ENCODE results near the gene GNG11.

The GNG11 gene

DNA sequence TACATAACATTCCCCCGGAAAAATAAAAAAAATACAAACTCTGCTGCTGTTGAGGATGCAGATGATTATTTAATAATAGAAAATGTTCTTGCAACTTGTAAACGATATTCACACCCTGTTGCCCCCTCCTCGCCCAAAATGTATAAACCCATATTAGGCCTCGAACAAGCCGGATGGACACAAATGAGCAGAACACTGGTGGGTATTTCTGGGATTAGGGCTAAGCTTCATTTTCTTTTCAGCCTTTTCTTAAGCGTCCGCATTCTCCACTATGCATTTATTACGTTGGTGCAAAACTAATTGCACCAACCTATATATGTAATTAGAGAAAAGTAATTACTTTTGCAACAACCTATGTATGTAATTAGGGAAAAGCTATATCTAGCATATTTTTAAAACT is 349 bp upstream of the GNG11 start:
- in situ Hi-C loops (cut with MboI; ENCODE audit: low pct_unique_long_range_greater_than_20kb, low sequenced_read_pairs, unreplicated experiment), result no loop called here
- no peak for DNase-seq (ENCODE audit: low spot score)
- TF ChIP-seq, protein P1, sequence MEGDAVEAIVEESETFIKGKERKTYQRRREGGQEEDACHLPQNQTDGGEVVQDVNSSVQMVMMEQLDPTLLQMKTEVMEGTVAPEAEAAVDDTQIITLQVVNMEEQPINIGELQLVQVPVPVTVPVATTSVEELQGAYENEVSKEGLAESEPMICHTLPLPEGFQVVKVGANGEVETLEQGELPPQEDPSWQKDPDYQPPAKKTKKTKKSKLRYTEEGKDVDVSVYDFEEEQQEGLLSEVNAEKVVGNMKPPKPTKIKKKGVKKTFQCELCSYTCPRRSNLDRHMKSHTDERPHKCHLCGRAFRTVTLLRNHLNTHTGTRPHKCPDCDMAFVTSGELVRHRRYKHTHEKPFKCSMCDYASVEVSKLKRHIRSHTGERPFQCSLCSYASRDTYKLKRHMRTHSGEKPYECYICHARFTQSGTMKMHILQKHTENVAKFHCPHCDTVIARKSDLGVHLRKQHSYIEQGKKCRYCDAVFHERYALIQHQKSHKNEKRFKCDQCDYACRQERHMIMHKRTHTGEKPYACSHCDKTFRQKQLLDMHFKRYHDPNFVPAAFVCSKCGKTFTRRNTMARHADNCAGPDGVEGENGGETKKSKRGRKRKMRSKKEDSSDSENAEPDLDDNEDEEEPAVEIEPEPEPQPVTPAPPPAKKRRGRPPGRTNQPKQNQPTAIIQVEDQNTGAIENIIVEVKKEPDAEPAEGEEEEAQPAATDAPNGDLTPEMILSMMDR (IDR thresholded peaks at IDR 0.05; ENCODE audit: extremely low read depth, insufficient read depth, missing control alignments), result no peak

DNA sequence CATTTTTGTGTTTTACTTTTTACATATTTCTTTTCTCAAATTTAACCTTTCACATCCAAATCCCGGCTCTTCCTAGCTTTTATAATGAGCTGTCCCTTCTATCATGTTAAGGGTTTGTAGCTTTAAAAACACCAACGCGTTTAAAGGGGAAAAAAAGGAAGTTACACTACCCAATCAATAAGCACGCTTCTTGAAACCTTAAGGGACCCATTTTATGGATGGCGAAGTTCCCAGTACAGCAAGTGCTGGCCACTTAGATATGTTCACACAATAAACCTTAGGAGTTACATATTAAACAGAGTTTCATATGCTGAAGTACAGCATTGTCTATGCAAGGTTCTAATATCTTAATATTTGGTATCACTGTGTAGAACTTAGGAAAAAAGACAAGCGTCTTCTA is 1.8 kb downstream of the GNG11 start:
- DNase-seq (ENCODE audit: low spot score), result no peak
- in situ Hi-C loops (cut with MboI; ENCODE audit: low pct_unique_long_range_greater_than_20kb, low sequenced_read_pairs, unreplicated experiment), result no loop called here
- TF ChIP-seq, protein P1 (IDR thresholded peaks at IDR 0.05; ENCODE audit: extremely low read depth, insufficient read depth, missing control alignments), result no peak

DNA sequence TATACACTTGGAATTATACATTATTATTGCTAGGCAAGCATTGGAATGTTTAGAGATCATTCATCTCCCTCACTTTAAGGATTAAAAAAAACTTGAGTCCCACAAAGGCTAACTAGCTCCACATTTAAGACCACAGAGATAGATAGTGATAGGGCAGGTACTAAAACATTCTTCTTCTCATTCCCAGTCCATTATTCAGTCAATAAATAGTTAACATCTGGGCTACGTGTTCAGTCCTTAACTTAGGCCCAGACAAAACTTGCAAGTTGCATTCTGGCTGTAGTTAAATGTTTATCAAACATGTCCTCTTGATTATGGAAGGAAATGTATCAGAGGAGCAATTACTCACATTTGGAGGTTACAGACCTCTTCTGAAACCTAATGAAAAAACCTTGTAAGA is 2.4 kb downstream of the GNG11 start:
- DNase-seq (ENCODE audit: low spot score), result no peak
- TF ChIP-seq, protein P1 (IDR thresholded peaks at IDR 0.05; ENCODE audit: extremely low read depth, insufficient read depth, missing control alignments), result no peak
- in situ Hi-C loops (cut with MboI; ENCODE audit: low pct_unique_long_range_greater_than_20kb, low sequenced_read_pairs, unreplicated experiment), result no loop called here

- DNase-seq (ENCODE audit: low spot score), result no peak
- TF ChIP-seq, protein P1 (IDR thresholded peaks at IDR 0.05; ENCODE audit: extremely low read depth, insufficient read depth, missing control alignments), result no peak
- in situ Hi-C loops (cut with MboI; ENCODE audit: low pct_unique_long_range_greater_than_20kb, low sequenced_read_pairs, unreplicated experiment), result no loop called here
Measured at GRCh38 chr7:93926800-93927199, 5.3 kb downstream of the GNG11 start.

DNA sequence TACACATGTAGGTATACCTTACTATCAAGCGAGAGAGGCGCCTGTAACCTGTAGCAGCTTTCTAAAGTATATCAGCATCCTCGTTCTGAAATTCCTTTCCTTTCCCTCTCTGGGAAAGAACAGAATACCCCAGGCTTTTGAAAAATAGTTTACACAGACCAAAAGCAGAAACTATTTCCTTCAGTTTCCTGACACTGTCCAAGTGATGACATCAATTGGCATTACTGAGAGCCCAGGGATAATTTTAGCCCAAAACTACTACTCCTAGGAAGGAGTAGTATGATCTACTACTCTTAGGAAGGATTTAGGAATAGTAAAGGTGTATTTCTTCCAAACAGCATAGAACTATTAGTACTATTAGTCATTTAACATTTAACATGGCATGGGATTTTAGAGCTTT is 6.0 kb downstream of the GNG11 start:
- TF ChIP-seq, protein P1 (IDR thresholded peaks at IDR 0.05; ENCODE audit: extremely low read depth, insufficient read depth, missing control alignments), result no peak
- in situ Hi-C loops (cut with MboI; ENCODE audit: low pct_unique_long_range_greater_than_20kb, low sequenced_read_pairs, unreplicated experiment), result no loop called here
- DNase-seq (ENCODE audit: low spot score), result no peak

DNA sequence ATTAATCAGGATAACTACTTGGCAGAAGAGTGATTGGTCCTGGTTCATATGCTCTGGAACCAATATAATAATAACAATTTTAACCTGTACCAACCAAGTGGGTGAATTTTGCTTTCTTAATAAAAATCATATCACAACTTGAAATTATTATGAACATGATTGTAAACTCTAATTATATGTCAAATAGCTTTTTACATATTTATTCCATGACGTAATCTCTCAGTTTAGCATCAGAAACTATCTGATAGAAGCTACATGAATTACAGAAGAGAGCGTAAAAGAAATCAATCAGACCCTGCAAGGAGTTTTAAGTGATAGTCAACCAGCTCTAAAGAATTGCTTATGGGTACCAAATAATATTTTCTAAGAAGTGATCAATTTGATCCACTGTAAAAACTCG is 10.1 kb downstream of the GNG11 start:
- in situ Hi-C loops (cut with MboI; ENCODE audit: low pct_unique_long_range_greater_than_20kb, low sequenced_read_pairs, unreplicated experiment), result no loop called here
- TF ChIP-seq, protein P1 (IDR thresholded peaks at IDR 0.05; ENCODE audit: extremely low read depth, insufficient read depth, missing control alignments), result no peak

DNA sequence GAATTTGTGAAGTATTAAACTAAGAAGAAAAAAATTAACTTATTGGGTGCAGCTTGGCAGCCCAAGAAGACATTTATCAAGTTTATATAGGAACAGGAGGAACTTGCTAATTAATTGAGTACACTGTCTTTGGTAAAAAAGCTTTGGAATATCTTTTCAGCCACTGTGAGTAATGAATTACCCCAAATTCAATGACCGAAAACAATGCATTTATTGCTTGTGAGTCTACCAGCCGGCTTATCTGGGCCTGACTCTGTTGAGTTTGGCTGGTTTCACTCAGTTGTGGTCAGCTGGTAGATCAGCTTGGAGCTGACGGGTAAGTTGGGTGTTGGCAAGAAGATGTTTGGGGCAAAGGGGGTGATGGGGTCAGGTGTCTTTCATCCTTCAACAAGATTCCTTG is 11.6 kb downstream of the GNG11 start:
- no peak for DNase-seq (ENCODE audit: low spot score)
- TF ChIP-seq, protein P1 (IDR thresholded peaks at IDR 0.05; ENCODE audit: extremely low read depth, insufficient read depth, missing control alignments), result no peak
- in situ Hi-C loops (cut with MboI; ENCODE audit: low pct_unique_long_range_greater_than_20kb, low sequenced_read_pairs, unreplicated experiment), result no loop called here

More for the DNA sequence above, 10.1 kb downstream of the GNG11 start:
- DNase-seq (ENCODE audit: low spot score), result no peak

Data from GM13977 (cell line).